Endothelial cell (in vitro differentiated cells): ENCODE results near the gene PDE4D. TPM values are rescaled to one million over a fixed set of nuclear protein-coding genes. Genes with fewer than 3 reads are reported as not detected.

Experiments used
- DNase-seq: peaks from one replicate; pipeline ENCODE4 v3.0.0; 2021; ENCODE audit warnings: low spot score
- H3K27ac Mint-ChIP-seq: one replicate; pipeline ENCODE4 v1.8.0; 2021; ENCODE audit warnings: mixed read lengths, inconsistent platforms; ENCODE audit not compliant: unreplicated experiment
- H3K27me3 Mint-ChIP-seq: one replicate; pipeline ENCODE4 v1.8.0; 2021; ENCODE audit warnings: mild to moderate bottlenecking, moderate library complexity, mixed read lengths, inconsistent platforms; ENCODE audit not compliant: unreplicated experiment
- H3K36me3 Mint-ChIP-seq: one replicate; pipeline ENCODE4 v1.8.0; 2021; ENCODE audit warnings: mild to moderate bottlenecking, low read depth, mixed read lengths, inconsistent platforms; ENCODE audit not compliant: unreplicated experiment
- H3K4me1 Mint-ChIP-seq: one replicate; pipeline ENCODE4 v1.8.0; 2021; ENCODE audit warnings: mild to moderate bottlenecking, mixed read lengths, inconsistent platforms; ENCODE audit not compliant: unreplicated experiment
- H3K4me3 Mint-ChIP-seq: one replicate; pipeline ENCODE4 v1.8.0; 2021; ENCODE audit warnings: mild to moderate bottlenecking, mixed read lengths, inconsistent platforms; ENCODE audit not compliant: unreplicated experiment
- H3K9me3 Mint-ChIP-seq: one replicate; pipeline ENCODE4 v1.8.0; 2021; ENCODE audit warnings: mixed read lengths, inconsistent platforms; ENCODE audit not compliant: unreplicated experiment
- CTCF ChIP-seq: fragments of 200-600 bp; sonication (generic); IDR thresholded peaks from one replicate; pipeline ENCODE4 v1.5.0; 2021; ENCODE audit warnings: antibody characterized with exemption; ENCODE audit not compliant: unreplicated experiment
- total RNA-seq: library from RNA; stranded (reverse); fragmentation: NEBNext Ultra II Directional; extraction: Animal tissue kit (Norgen Biotek cat#: 25700); gene quantifications from one replicate; pipeline ENCODE4 v1.2.1, GENCODE V29; 2021; ENCODE audit not compliant: unreplicated experiment

PDE4D gene
- total RNA-seq, 1 donor from 2014 or later, result 9.4 TPM

GRCh38 chr5:59171131-59171530 lies 722.4 kb downstream of the PDE4D start:
- H3K4me3 Mint-ChIP-seq, result no peak overlapping the region

GRCh38 chr5:59169768-59170150 lies 723.8 kb downstream of the PDE4D start:
- TF ChIP-seq CTCF, result no peak
- no peaks in the 10 kb centered on the region for H3K27me3 Mint-ChIP-seq
- no peaks in the 10 kb centered on the region for H3K4me1 Mint-ChIP-seq
- H3K36me3 Mint-ChIP-seq, result no peaks in the 10 kb centered on the region
- H3K9me3 Mint-ChIP-seq, result no peaks in the 10 kb centered on the region
- no peak overlapping the region for H3K27ac Mint-ChIP-seq
- DNase-seq, result no peak
- H3K4me3 Mint-ChIP-seq, result no peak overlapping the region

More at GRCh38 chr5:59171131-59171530, 722.4 kb downstream of the PDE4D start:
- no peak for TF ChIP-seq CTCF
- H3K9me3 Mint-ChIP-seq, result no peaks in the 10 kb centered on the region
- no peaks in the 10 kb centered on the region for H3K27me3 Mint-ChIP-seq
- no peaks in the 10 kb centered on the region for H3K4me1 Mint-ChIP-seq
- no peak for DNase-seq
- H3K27ac Mint-ChIP-seq, result no peak overlapping the region
- H3K36me3 Mint-ChIP-seq, result no peaks in the 10 kb centered on the region

GRCh38 chr5:59169081-59169767 lies 724.3 kb downstream of the PDE4D start:
- Mint-ChIP-seq H3K27me3 (no peaks in the 10 kb centered on the region), H3K4me3 (no peak overlapping the region), H3K9me3 (no peaks in the 10 kb centered on the region), H3K36me3 (no peaks in the 10 kb centered on the region), H3K4me1 (no peaks in the 10 kb centered on the region), H3K27ac (no peak overlapping the region)
- TF ChIP-seq CTCF, result no peak
- DNase-seq, result no peak

DNA sequence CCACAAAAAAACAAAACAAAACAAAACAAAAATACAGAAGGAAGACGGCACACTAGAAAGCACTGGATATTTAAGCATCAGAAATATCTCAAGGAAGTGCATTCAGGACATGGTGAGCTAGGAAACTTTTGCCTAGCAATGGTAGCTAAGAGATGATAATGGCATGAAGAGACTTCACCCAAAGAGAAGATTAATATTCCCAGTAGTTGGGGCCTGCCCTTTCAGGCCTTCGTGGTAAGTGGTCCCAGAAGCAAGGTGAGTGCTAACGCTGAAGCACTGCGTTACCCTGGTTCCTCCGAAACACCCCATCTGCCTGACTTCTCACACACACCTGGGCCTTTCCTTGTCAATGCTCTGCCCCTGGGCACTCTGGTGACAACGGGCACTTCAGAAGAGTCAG lies 725.5 kb downstream of the PDE4D start:
- H3K36me3 Mint-ChIP-seq, result no peaks in the 10 kb centered on the region
- no peak for TF ChIP-seq CTCF

DNA sequence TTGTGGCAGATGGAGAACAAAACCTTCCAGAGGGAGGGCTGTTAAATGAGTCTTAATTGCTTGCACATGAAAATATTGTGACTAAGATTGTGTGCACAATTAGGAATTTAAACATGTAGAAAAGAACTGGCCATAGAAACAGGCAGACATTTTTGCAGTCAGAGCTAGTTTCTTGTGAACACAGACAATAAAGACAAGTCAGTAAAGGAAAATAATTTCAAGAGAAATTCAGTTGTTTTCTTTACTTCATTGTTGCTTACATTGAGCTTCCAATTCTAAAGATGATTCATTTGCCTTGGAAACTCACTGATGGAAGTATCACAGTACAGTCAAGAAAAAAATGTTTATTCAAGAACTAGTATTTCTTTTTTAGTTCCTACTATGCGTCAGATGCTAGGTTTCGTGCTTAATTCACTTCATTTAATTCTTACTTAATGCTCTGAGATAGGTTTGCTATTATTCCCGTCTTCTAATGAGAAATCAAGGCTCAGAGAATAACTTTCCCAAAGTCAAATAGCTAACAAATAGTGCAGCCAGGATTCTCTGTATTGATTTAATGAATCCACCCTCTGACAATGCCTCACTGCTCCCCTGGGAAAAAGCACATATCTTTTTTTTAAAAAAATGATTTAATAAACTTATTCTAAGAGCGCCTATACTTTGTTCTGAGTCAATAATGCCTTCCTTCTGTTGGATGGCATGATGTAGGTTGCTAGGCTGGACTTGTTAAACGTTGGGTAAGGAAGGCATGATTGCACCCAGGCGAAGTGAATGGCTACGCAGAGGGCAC lies 729.3 kb downstream of the PDE4D start:
- no peak for TF ChIP-seq CTCF
- H3K4me3 Mint-ChIP-seq, result no peak overlapping the region
- no peak overlapping the region for H3K27ac Mint-ChIP-seq
- no peak for DNase-seq
- no peaks in the 10 kb centered on the region for H3K4me1 Mint-ChIP-seq
- H3K36me3 Mint-ChIP-seq, result no peaks in the 10 kb centered on the region
- H3K27me3 Mint-ChIP-seq, result peaks cover 1% of the 10 kb centered on the region
- H3K9me3 Mint-ChIP-seq, result no peaks in the 10 kb centered on the region

More for the DNA sequence above, 725.5 kb downstream of the PDE4D start:
- Mint-ChIP-seq H3K9me3 (no peaks in the 10 kb centered on the region), H3K4me3 (no peak overlapping the region), H3K4me1 (no peaks in the 10 kb centered on the region), H3K27ac (no peak overlapping the region), H3K27me3 (no peaks in the 10 kb centered on the region)
- DNase-seq, result no peak
